ENCODE results near the gene RAPGEF1. TPM values are rescaled to one million over a fixed set of nuclear protein-coding genes. Genes with fewer than 3 reads are reported as not detected.
"Not testable (repeated sequence)": the region's sequence is repeated elsewhere in the genome, so short reads cannot be mapped to it uniquely, and the experiment has no call there.

The RAPGEF1 gene
- total and polyA plus RNA-seq, 10 donors: 16.9 to 137 (median 104) TPM

- Histone ChIP-seq H3K27ac (no peak overlapping the region), H3K4me1 (peaks cover 0 to 5% (median 0%) of the 10 kb centered on the region in 6 donors), H3K4me3 (peak overlapping the region in 1 of 8 donors; percentile 27), H3K9me3 (peaks cover 0 to 5% (median 0%) of the 10 kb centered on the region in 8 donors), H3K36me3 (no peaks in the 10 kb centered on the region), H3K27me3 (replicated peaks in 1 of 7) (peaks cover 0 to 49% (median 29%) of the 10 kb centered on the region in 7 donors)
- TF ChIP-seq CTCF (IDR thresholded peaks at IDR 0.05 in 8 of 11, conservative IDR thresholded peaks at IDR 0.05 in 3 of 11) (no peak), POLR2A (IDR thresholded peaks at IDR 0.05) (no peak), POLR2AphosphoS5 (IDR thresholded peaks at IDR 0.05) (no peak)
- 23 to 53% (median 30%) methylated on average over 17 to 54 of the region's 54 CpGs for WGBS, 5 donors
- intact Hi-C loops (cut with DNase I; ENCODE audit: low total_unique reads): no loop called here
- no peak for DNase-seq
These were observed 185.0 kb downstream of the RAPGEF1 start for GRCh38 chr9:131554843-131555351.

GRCh38 chr9:131554087-131554842 lies 185.6 kb downstream of the RAPGEF1 start:
- WGBS, 5 donors: 24 to 42% (median 32%) methylated on average over 19 to 60 of the region's 60 CpGs
- peaks cover 0 to 56% (median 29%) of the 10 kb centered on the region in 7 donors for H3K27me3 ChIP-seq (replicated peaks in 1 of 7)
- peak overlapping the region in 1 of 8 donors; percentile 27 for H3K4me3 ChIP-seq
- peaks cover 0 to 5% (median 0%) of the 10 kb centered on the region in 8 donors for H3K9me3 ChIP-seq
- TF ChIP-seq POLR2A (IDR thresholded peaks at IDR 0.05) (no peak), CTCF (IDR thresholded peaks at IDR 0.05 in 8 of 11, conservative IDR thresholded peaks at IDR 0.05 in 3 of 11) (no peak), POLR2AphosphoS5 (IDR thresholded peaks at IDR 0.05) (no peak)
- H3K36me3 ChIP-seq: no peaks in the 10 kb centered on the region
- DNase-seq: no peak
- H3K27ac ChIP-seq: no peak overlapping the region
- intact Hi-C loops (cut with DNase I; ENCODE audit: low total_unique reads): no loop called here
- peaks cover 0 to 5% (median 0%) of the 10 kb centered on the region in 6 donors for H3K4me1 ChIP-seq

GRCh38 chr9:131552030-131552429 lies 187.8 kb downstream of the RAPGEF1 start:
- Histone ChIP-seq H3K36me3 (no peaks in the 10 kb centered on the region), H3K4me1 (peaks cover 0 to 6% (median 1%) of the 10 kb centered on the region in 6 donors), H3K27me3 (replicated peaks in 1 of 7) (peaks cover 0 to 76% (median 38%) of the 10 kb centered on the region in 7 donors), H3K27ac (no peak overlapping the region), H3K4me3 (no peak overlapping the region), H3K9me3 (peaks cover 0 to 11% (median 0%) of the 10 kb centered on the region in 8 donors)
- WGBS, 5 donors: 68 to 93% (median 78%) methylated on average over 6 of the region's 6 CpGs
- intact Hi-C loops (cut with DNase I; ENCODE audit: low total_unique reads): no loop called here
- no peak for TF ChIP-seq POLR2AphosphoS5 (IDR thresholded peaks at IDR 0.05)
- no peak for TF ChIP-seq CTCF (IDR thresholded peaks at IDR 0.05 in 8 of 11, conservative IDR thresholded peaks at IDR 0.05 in 3 of 11)
- TF ChIP-seq POLR2A (IDR thresholded peaks at IDR 0.05): no peak
- no peak for DNase-seq

GRCh38 chr9:131550465-131550864 lies 189.4 kb downstream of the RAPGEF1 start:
- Histone ChIP-seq H3K4me1 (peaks cover 0 to 20% (median 14%) of the 10 kb centered on the region in 6 donors), H3K9me3 (peaks cover 0 to 11% (median 0%) of the 10 kb centered on the region in 8 donors), H3K27me3 (replicated peaks in 1 of 7) (peaks cover 0 to 76% (median 45%) of the 10 kb centered on the region in 7 donors)
- intact Hi-C loops (cut with DNase I; ENCODE audit: low total_unique reads); DNase-seq; H3K4me3 ChIP-seq; H3K27ac ChIP-seq; H3K36me3 ChIP-seq: not testable (repeated sequence)
- 70 to 82% (median 78%) methylated on average over 8 of the region's 8 CpGs for WGBS, 5 donors

- intact Hi-C loops (cut with DNase I; ENCODE audit: low total_unique reads); H3K36me3 ChIP-seq; DNase-seq; H3K4me3 ChIP-seq; H3K27ac ChIP-seq: not testable (repeated sequence)
- 87 to 95% (median 90%) methylated on average over 10 of the region's 10 CpGs for WGBS, 5 donors
- peaks cover 0 to 76% (median 37%) of the 10 kb centered on the region in 7 donors for H3K27me3 ChIP-seq (replicated peaks in 1 of 7)
- peaks cover 0 to 21% (median 4%) of the 10 kb centered on the region in 8 donors for H3K9me3 ChIP-seq
- H3K4me1 ChIP-seq: peaks cover 0 to 20% (median 13%) of the 10 kb centered on the region in 6 donors
These were observed 190.7 kb downstream of the RAPGEF1 start for GRCh38 chr9:131549186-131549585.

All from spleen (tissue), 11 donors.